ENCODE results near the gene SULT1E1.
A peak's percentile ranks its signal among the peaks of the same experiment; 100 is the strongest.

The SULT1E1 gene

DNA sequence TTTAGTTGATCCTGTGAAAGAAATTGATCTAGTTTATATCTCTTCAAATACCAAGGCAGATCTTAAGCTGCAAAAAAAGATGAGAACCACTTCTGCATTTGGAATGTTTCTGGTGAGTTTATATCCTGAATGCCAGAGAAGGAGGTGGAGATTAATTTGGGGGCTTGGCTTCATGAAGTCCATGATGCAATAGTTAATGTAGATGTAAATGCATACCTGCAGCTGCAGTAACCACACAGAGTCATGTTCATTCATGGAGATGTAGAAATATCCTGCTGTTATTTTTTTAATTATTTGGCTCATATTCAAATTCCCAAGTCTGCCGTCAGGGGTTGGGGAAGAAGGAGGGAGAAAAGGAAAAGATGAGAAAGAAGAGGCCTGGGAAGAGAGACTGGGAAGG, at the start of gene SULT1E1:
Gene SULT1E1, minus strand, starts transcription at position 94 of the 400 bp plus-strand sequence. CDS start 2,501 bp downstream, outside the sequence.
- DNase-seq (ENCODE audit: low spot score) = no peak

GRCh38 chr4:69909195-69909594, 49.2 kb upstream of the SULT1E1 start:
- no peak for DNase-seq (ENCODE audit: low spot score)

- no peak for DNase-seq (ENCODE audit: low spot score)
These were observed 47.2 kb upstream of the SULT1E1 start for GRCh38 chr4:69907151-69907550.

GRCh38 chr4:69896530-69897116, 36.7 kb upstream of the SULT1E1 start:
- no peak for DNase-seq (ENCODE audit: low spot score)

- no peak for DNase-seq (ENCODE audit: low spot score)
These were observed 34.8 kb upstream of the SULT1E1 start for GRCh38 chr4:69894721-69895120.

- DNase-seq (ENCODE audit: low spot score) = no peak
These were observed 34.2 kb upstream of the SULT1E1 start for GRCh38 chr4:69894186-69894585.

- DNase-seq (ENCODE audit: low spot score) = no peak
These were observed 28.4 kb upstream of the SULT1E1 start for GRCh38 chr4:69888336-69888735.

DNA sequence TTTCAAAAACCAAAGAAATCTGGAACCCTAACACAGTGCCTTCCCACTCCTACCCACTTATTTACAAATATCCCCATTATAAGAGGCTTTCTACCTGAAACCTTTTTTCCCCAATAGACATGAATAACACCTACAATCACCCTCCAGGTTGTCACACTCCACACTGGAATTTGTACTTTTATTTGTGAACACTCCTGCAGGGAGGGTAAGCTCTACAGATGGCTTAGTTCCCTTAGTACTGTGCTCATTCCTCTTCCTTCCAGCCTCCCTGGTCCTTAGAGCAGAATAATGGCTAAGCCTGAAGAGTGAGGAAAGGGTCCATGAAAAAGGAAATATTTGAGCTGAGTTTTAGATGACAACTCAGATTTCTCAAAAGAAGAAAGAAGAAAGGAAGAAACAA, 22.2 kb upstream of the SULT1E1 start:
- no peak for DNase-seq (ENCODE audit: low spot score)

GRCh38 chr4:69881173-69881773, 21.3 kb upstream of the SULT1E1 start:
- peak; percentile 70 for DNase-seq (ENCODE audit: low spot score)

DNA sequence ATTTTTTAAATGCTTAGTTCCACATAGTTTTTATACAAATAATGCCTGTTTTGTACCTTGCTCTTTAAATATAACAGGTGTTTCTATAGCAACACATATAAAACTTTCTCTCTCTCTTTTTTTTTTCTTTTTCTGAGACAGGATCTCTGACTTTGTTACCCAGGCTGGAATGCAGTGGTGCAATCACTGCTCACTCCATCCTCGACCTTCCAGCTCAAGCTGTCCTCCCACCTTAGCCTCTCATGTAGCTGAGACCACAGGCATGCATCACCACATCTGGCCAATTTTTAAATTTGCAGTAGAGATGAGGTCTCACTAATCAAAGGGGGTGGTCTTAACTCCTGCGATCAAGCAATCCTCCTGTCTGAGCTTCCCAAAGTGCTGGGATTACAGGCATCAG, 18.3 kb upstream of the SULT1E1 start:
- DNase-seq (ENCODE audit: low spot score) = no peak

- DNase-seq (ENCODE audit: low spot score) = no peak
These were observed 17.5 kb upstream of the SULT1E1 start for GRCh38 chr4:69877453-69877852.

DNA sequence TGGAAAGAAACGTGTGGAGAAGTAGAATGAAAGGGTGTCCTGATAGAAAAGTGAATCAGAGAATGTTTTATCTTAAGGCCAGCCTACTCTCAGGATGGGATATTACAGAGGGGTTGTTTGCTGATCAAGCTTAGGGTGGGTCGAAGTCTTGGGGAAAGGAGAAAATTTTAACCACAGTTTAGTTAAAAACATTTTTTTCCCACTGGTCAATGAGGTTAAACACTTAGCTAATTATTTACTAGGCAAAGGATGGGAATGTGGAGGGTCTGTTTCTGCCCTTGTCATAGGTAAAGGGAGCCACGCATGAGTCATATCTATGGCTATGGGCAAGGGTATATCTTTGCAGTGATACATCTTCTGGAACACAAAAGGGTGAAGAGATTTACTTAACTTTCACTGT, 16.1 kb upstream of the SULT1E1 start:
- DNase-seq (ENCODE audit: low spot score) = no peak

GRCh38 chr4:69875576-69875975, 15.6 kb upstream of the SULT1E1 start:
- no peak for DNase-seq (ENCODE audit: low spot score)

DNA sequence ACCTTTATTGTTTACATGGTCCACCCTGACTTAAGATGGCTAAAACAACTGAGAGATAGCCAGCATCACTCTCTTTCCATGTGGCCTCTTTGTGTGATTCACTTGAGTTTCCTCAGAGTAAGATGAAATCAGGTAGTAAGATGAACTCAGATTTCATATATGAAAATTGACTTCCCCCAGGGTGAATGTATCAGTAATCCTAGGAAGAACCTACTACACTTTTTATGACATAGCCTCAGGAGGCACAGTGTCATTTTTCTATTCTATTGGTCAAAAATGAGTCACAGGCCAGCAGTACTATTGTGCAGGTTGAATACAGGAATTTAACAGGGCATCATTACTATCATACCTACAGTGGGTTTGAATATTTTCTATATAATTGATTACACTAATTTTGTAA, 14.6 kb upstream of the SULT1E1 start:
- no peak for DNase-seq (ENCODE audit: low spot score)

- DNase-seq (ENCODE audit: low spot score) = no peak
These were observed 1.8 kb upstream of the SULT1E1 start for GRCh38 chr4:69861756-69862155.

DNA sequence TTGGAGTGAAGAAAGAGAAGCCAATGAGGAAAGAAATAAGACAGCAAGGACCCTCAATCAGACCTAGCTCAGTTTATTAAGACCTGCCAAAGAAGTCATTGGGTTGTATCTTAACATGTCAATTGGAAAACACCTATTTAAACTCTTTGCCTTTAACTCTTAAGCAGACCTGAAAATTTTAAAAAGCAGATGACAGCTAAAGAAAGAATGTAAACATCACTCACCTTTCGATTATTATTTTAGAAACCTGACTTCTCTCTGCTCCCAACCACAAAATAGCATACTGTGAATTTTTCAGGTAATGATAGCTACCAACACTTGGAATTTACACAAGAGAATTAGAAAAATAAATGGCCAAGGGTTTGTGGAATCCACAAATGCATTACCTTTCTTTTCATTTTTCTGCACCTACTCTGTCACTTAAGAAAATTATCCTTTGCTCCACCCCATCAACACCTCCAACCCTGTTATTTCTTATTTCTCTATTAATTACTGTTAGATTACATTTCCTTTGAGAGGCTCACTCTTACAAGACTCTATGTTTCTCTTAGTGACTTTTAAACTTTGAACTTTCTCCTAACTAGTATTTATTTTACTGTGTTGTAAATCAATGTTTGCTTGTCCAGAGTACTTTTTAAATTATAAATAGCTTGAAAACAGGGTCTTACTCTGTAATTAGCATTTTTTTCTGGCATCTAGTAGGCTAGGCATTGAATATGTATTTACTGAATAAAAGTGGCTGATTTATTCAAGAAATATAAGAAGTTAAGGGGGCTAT, 765 bp upstream of the SULT1E1 start:
- no peak for DNase-seq (ENCODE audit: low spot score)

GRCh38 chr4:69859140-69859685, 732 bp downstream of the SULT1E1 start:
- DNase-seq (ENCODE audit: low spot score) = no peak

DNA sequence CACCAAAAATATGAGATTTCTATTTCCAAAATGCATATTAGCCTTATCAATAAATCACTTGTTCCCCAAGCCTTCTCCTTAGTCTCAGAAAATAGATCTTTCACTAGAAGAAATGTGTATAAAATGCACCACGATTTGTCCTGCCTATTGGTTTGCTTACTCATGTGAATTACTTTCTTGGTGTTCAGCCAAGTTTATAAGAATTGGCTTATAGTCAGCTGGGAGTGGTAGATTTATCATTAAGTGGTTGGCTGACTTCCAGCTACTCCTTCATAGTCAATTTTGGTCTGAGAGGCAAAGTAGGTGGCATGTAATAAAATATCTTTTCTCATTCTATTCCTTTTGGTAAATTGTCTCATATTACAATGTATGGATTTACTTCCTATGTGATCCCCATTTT, 1.3 kb downstream of the SULT1E1 start:
- peak; percentile 17 for DNase-seq (ENCODE audit: low spot score)

DNA sequence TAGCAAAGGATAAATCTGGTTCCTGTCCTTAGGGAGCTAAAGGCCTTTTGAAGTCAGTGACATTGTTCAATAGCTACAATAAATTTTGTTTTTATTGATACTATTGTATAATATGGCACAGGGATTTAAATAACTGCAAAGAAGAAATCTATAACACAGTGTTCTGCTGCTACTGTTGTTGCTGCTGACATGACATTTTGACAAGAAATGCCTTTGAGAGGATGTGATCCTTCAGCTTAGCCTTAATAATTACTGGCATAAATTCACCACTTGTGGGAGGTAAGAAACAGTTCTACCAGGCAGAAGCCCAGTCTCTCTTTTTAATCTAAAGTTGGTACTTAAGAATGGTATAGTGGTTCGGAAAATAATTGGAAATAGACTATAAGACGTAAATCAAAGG, 4.1 kb downstream of the SULT1E1 start:
- no peak for DNase-seq (ENCODE audit: low spot score)

DNA sequence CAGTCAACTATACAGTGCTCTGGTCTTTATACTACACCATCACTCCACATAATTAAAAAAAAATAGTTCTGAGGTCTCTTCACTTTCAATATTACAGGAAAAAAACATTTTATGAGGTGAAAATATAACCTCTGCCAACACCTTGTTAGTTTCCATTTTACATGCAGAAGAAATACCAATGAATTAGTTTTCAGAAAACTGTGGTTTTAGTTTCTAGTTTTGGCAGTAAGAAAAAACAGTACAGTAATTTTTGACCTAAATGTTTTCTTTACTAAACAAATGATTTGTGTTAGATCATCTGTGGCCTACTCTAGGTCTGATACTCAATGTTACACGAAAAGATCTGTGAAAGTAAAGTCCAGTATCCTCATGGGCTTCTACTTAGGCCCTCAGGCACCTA, 10.0 kb downstream of the SULT1E1 start:
- no peak for DNase-seq (ENCODE audit: low spot score)

DNA sequence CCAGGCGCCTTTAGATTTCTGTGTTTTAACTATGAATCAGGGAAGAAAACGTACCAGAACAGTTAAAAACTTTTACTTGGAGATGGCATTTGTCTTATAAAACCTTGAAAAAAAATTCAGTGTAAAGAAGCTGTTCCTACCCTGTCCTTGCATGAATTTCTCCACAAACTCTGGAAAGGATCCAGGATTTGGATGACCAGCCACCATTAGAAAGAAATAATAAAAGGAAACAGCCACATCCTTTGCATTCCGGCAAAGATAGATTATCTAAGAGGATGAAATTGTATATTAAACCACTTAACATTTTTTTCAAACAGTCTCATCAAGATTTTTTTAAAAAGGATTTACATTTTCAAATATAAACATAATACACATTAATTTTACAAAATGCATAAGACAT, 10.6 kb downstream of the SULT1E1 start:
- DNase-seq (ENCODE audit: low spot score) = no peak

DNA sequence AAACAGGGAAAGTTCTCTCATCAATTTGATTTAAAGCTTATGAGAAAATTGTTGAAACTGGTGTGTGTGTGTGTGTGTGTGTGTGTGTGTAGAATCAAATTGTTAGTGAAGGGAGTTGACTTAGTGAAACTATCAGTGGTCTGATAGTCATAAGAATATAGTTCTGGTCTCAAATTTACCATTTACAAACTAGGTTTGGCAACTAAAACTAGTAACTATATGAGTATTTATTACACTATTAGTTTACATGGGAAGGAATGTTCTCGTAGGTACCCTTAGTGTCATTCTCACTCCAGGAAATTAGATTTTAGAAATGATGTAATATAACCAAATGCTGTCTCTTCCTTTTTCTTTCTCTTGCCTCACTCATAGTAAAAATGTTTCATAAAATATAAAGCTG, 11.9 kb downstream of the SULT1E1 start:
- DNase-seq (ENCODE audit: low spot score) = no peak

GRCh38 chr4:69843932-69844331, 16.0 kb downstream of the SULT1E1 start:
- DNase-seq (ENCODE audit: low spot score) = no peak
